ENCODE data around the gene KCNIP3.

GRCh38 chr2:95334916-95335641, 37.9 kb downstream of the KCNIP3 start:
- TF ChIP-seq CTCF (IDR thresholded peaks at IDR 0.05; ENCODE audit: insufficient read depth, low read depth, low read length) (no peak), EZH2 (IDR thresholded peaks at IDR 0.05; ENCODE audit: insufficient read depth, low read length) (no peak)

Data from astrocyte (in vitro differentiated cells and primary cell).